Measurements from ENCODE around the gene UBE2G1.
"Not testable (repeated sequence)": the region's sequence is repeated elsewhere in the genome, so short reads cannot be mapped to it uniquely, and the experiment has no call there.

Gene UBE2G1

DNA sequence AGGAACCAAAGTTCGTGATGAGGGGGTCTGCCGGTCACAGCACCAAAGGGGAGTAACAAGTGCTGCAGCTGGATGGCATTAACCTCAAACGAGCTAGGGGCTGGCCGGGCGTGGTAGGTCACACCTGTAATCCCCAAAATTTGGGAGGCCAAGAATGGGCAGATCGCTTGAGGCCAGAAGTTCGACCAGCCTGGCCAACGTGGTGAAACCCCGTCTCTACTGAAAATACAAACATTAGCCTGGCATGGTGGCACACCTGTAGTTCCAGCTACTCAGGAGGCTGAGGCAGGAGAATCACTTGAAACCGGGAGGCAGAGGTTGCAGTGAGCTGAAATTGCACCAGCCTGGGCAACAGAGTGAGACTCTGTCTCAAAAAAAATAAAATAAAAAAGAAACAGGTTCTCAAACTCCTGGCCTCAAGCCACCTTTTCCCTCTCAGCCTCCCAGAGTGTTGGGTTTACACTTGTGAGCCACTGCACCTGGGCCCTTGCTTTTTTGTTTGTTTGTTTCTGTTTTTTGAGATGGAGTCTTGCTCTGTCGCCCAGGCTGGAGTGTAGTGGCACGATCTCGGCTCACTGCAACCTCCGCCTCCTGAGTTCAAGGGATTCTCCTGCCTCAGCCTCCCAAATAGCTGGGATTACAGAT lies 9.4 kb upstream of the UBE2G1 start:
- DNase-seq = not testable (repeated sequence)

GRCh38 chr17:4375039-4375748 lies 8.7 kb upstream of the UBE2G1 start:
- DNase-seq = no peak

- no peak for DNase-seq
These were observed 3.2 kb upstream of the UBE2G1 start for GRCh38 chr17:4369557-4370230.

GRCh38 chr17:4368341-4368740 lies 1.9 kb upstream of the UBE2G1 start:
- DNase-seq = no peak

- DNase-seq = peak in 1 of 56 donors; percentile 17
These were observed 702 bp upstream of the UBE2G1 start for GRCh38 chr17:4367177-4367576.

DNA sequence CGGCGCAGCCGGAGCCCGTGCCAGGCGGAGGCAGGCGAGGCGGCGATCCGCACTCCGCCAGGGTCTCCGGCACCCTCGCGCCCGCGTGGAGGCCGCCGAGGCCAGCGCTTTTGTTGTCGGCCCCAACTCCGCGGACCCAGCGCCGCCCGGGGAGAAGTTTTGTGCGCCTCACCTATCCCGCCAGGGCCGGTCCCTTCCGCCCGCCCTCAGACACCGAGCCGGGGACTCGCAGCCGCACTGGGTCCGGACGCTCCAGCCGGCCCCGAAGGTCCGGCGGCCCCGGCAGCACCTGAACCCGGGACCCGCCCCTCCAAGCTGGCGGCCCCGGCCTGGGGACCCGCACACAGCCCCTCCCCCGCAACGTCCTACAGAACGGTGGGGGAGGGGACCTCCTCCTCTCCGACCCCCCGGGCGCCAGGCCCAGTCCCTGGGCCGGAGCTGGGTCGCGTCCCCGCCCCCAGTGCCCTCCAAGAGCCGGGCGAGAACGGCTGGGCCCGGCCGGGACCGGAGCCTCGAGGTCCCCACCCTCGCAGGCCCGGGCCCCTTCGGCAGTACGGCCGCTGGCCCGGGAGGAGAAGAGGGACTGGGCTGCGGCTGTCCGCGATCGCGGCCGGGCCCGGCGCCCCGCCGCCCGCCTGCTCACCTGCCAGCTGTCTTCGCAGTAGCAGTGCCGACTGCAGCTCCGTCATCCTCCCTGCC lies 698 bp downstream of the UBE2G1 start:
- peak in 21 of 56 donors; percentile 25 to 62 (median 42) for DNase-seq

DNA sequence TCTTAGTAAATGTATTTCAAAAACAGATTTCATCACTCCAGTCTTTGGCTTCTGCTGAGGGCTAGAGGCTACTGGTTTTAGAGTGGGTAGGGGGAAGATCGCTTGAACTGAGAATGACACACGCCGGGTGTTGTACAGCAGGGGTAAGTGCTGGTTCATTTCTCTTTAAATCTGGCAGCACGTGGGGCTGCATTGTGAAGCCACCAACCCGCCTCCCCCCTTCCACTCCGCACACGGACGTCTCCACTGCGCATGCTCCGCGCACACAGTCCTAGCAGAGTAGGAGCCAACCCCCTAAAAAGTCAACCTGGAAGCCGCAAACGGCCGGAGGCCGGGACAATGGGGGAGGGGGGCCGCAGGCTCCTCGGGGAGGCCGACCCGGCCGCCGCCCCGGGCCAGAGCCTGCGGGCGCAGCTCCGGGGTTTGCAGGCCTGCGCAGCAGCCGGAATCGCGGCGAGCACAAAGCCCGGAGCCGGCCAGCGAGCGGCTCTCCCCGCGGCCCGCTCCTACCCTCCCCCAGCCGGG lies 1.3 kb downstream of the UBE2G1 start:
- DNase-seq = peak; percentile 34 to 95 (median 84)

GRCh38 chr17:4364622-4365041 lies 1.8 kb downstream of the UBE2G1 start:
- peak in 2 of 56 donors; percentile 1 to 3 for DNase-seq

- peak in 8 of 56 donors; percentile 1 to 31 (median 6) for DNase-seq
These were observed 4.3 kb downstream of the UBE2G1 start for GRCh38 chr17:4362141-4362540.

DNA sequence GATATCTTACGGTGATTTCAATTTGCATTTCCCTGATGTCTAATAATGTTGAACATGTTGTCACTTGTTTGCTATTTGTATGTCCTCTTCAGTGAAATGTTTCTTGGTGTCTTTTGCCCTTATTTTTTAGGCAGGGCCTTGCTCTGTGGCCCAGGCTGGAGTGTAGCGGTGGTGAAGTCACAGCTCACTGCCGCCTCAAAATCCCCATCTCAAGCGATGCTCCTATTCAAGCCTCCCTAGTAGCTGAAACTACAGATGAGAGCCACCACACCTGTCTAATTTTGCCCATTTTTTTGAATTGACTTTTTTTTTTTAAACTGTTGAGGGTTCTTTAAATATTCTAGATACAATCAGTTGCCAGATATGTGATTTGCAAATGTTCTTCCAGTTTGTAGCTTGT lies 8.3 kb downstream of the UBE2G1 start:
- no peak for DNase-seq

- DNase-seq = no peak
These were observed 8.8 kb downstream of the UBE2G1 start for GRCh38 chr17:4357671-4358070.

GRCh38 chr17:4357030-4357628 lies 9.3 kb downstream of the UBE2G1 start:
- DNase-seq = no peak

DNA sequence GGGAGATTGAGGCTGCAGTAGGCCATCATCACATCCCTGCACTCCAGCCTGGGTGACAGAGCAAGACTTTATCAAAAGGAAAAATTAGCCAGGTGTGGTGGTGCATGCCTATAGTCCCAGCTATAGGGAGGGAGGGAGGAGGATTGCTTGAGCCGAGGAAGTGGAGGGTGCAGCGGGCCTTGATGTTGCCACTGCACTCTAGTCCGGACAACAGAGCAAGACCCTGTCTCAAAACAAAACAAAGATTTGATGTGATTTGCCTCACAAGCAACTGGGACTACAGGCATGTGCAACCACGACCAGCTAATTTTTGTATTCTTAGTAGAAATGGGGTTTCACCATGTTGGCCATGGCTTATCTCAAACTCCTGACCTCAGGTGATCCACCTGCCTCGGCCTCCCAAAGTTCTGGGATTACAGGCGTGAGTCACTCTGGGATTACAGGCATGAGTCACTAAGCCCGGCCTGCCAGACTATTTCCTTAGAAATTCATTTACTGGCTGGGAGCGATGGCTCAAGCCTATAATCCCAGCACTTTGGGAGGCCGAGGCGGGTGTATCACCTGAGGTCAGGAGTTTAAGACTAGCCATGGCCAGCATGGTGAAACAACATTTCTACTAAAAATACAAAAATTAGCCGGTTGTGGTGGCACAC lies 11.5 kb downstream of the UBE2G1 start:
- DNase-seq = no peak

DNA sequence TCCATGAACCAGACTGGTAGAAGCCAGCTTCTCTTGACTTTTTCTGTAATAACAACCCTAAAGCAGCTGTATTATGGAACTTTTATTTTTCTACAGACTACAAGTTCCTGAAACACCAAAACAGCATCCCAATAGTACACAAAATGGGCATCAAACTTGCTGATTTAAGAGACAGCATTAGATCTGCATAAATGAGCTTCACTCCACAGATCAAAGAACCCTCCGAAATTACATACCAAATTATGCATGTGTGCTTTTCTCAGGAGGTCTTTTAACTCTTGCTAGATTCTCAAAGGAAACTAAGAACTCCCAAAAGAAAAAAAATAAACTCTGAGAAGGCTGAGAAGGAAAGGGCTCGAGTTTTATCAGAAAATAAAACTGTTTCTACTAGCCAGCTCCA lies 12.3 kb downstream of the UBE2G1 start:
- DNase-seq = no peak

- not testable (repeated sequence) for DNase-seq
These were observed 16.3 kb downstream of the UBE2G1 start for GRCh38 chr17:4350214-4350613.

DNA sequence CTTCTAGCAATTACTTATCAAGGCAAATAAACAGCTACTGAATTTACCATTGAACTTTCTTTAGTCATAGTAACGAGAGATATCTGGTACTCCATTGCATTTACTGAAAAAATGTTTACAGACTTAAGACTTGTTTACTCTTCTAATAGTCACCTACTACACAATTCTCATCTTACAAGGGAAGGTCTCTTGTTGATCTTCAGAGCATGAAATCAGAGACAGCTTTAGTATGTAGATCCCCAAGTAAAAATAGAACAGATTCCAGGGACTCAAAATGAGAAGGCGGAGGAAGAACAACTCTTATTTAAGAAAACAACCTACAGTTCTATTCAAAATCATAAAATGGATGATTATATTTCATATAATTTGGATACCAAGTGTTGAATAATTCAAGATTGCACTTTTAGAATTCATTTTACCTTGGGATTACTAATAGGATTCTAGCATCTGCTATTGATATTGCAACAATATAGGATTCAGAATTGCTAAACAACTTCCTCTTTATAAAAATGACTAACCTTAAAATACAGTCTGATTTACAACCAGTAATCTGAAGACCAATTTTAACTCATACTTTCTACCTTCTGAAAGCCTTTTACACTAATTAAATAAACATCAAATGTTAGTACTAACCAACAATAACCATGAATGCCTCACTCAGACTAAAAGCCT lies 20.8 kb downstream of the UBE2G1 start:
- DNase-seq = no peak

DNA sequence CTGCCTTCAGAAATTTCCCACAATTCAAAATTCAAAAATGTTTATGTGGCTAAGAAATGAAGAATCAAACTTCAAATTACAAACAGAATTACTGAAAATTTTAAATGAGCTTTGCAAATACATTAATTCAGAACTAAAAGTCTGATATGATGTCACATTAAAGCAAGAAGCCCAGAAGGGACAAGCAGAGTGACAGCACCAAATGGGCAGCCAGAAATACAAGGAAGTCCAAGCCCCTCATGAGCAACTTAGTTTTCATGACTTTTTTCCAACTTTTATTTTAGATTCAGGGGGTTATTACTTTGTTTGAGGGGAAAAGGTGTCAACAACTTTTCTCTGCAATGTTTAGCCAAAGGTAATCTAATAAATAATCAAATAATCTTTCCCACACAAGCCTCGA lies 21.5 kb downstream of the UBE2G1 start:
- no peak for DNase-seq

GRCh38 chr17:4342535-4342934 lies 23.9 kb downstream of the UBE2G1 start:
- no peak for DNase-seq

DNA sequence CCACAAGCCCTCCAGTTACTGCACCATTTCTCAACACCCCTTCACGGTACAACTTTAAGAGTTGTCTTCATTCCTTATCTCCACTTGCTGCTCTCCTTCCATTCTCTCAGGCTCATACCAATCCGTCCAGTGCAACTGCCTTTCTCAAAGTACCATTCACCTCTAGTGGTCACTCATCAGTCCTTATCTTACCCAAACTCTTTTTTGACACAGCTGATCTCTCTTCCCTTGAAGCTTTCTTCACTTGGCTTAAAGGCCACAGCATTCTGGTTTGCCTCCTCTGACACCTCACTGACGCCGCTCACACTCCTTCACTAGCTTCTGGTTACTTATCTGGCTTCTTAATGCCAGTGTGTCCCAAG lies 24.9 kb downstream of the UBE2G1 start:
- no peak for DNase-seq

Data from nucleus accumbens (tissue), 56 donors.